GM13977 (cell line): ENCODE results near the gene SNAP47.

ENCODE experiments used
- DNase-seq: peaks from one replicate; pipeline ENCODE4 v3.0.0; 2012; ENCODE audit warnings: low spot score
- in situ Hi-C: fragments of 300-500 bp; cut with MboI; formaldehyde crosslinking; loops from one replicate; pipeline ENCODE4 v1.12.0; 2022; ENCODE audit warnings: low sequenced_read_pairs, low pct_unique_long_range_greater_than_20kb, mixed read lengths, inconsistent platforms; ENCODE audit not compliant: unreplicated experiment
- TF ChIP-seq, protein P1 (sequence below): IDR thresholded peaks from 2 replicates; pipeline ENCODE4 v1.5.1; 2012; ENCODE audit warnings: mild to moderate bottlenecking, control low read depth; ENCODE audit not compliant: insufficient read depth; ENCODE audit errors: extremely low read depth, missing control alignments

The SNAP47 gene

DNA sequence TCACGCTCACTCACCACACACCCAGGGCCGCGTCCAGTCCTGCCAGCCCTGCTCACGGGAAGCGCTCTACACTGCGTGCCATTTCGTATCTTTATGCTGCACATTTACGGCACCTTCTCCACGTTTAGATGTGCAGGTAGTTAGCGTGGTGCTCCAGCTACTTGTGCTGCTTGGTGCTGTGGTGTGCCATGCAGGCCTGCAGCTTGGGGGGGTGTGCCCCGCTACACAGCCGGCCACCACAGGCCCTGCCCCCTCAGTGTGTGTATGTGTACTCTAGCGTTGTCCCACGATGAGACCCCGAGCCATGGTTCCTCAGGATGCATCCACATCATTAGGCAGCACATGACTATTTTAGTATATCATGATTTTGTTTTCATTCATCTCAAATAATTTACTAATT lies 38.3 kb downstream of the SNAP47 start:
- in situ Hi-C loops: no loop called here
- TF ChIP-seq, protein P1, sequence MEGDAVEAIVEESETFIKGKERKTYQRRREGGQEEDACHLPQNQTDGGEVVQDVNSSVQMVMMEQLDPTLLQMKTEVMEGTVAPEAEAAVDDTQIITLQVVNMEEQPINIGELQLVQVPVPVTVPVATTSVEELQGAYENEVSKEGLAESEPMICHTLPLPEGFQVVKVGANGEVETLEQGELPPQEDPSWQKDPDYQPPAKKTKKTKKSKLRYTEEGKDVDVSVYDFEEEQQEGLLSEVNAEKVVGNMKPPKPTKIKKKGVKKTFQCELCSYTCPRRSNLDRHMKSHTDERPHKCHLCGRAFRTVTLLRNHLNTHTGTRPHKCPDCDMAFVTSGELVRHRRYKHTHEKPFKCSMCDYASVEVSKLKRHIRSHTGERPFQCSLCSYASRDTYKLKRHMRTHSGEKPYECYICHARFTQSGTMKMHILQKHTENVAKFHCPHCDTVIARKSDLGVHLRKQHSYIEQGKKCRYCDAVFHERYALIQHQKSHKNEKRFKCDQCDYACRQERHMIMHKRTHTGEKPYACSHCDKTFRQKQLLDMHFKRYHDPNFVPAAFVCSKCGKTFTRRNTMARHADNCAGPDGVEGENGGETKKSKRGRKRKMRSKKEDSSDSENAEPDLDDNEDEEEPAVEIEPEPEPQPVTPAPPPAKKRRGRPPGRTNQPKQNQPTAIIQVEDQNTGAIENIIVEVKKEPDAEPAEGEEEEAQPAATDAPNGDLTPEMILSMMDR: no peak
- DNase-seq: no peak

DNA sequence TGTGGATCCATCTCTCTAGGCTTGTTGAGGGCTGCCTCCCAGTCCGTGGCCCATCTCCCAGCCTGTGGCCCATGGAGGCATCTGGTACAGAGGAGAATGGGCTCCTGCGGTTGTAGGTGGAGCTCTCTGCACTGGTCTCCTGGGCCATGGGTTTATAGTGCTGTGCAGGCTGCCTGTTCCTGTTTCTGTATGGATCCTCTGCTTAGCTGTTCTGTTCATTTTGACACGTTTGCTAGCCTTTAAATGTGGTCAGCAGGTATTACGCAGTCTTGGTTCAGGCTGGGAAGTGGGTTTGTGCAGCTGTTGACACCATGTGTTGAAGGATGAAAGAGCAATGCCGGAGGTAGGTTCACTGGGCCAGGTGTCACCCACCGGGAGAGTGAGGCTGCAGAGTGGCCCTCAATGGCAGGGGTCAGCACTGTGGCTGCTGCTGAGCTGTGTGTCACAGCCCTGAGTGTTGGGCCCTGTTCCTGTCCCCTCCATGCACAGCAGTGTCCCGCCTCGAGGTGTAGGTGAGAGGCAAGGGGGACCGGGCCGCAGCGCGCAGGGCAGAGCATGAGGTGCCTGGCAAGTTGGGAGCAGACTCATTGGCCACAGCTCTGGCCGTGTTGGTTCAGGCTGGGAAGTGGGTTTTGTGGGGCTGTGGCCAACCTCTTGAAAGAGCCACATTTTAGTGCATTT lies 39.0 kb downstream of the SNAP47 start:
- TF ChIP-seq, protein P1: no peak
- in situ Hi-C loops: no loop called here
- no peak for DNase-seq

- in situ Hi-C loops: no loop called here
- no peak for DNase-seq
- TF ChIP-seq, protein P1: no peak
Observed at GRCh38 chr1:227774821-227775661, 39.8 kb downstream of the SNAP47 start.

DNA sequence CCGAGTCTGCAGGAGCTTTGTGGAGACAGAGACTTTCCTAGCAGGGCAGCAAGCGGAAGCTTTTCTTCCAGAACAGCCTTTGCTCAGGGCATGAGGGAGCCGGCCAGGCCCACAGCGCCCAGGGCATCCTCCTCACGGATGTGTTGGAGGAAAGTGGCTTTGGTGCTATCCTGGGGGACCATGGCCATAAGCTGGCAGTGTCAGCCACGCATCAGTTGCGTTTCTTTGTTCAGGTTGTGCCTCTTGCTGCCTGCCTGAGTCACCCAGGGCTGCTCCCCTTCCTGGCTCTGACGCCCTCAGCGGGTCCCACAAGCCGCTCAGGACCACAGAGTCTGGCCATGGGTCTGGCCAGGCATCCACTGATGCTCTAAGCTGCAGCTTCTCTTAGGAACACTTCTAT lies 40.6 kb downstream of the SNAP47 start:
- in situ Hi-C loops: no loop called here
- TF ChIP-seq, protein P1: no peak

GRCh38 chr1:227776331-227776771 lies 41.1 kb downstream of the SNAP47 start:
- TF ChIP-seq, protein P1: no peak
- in situ Hi-C loops: no loop called here
- DNase-seq: no peak

More for the DNA sequence above, 40.6 kb downstream of the SNAP47 start:
- DNase-seq: no peak

- no peak for DNase-seq
- in situ Hi-C loops: no loop called here
- TF ChIP-seq, protein P1: no peak
Observed at GRCh38 chr1:227777156-227777555, 41.9 kb downstream of the SNAP47 start.
